WI38 (cell line): ENCODE results near the gene FAM124A.

ENCODE experiments used
- H3K4me3 ChIP-seq: 2 replicates; pipeline ENCODE4 v1.5.1; 2011; ENCODE audit warnings: low read depth, mild to moderate bottlenecking, control low read depth, low read length
- CTCF ChIP-seq: IDR thresholded peaks from 2 replicates; pipeline ENCODE4 v1.5.1; 2012; ENCODE audit warnings: low read depth, mild to moderate bottlenecking, control low read depth, low read length

Gene FAM124A

GRCh38 chr13:51240958-51241357, 18.8 kb downstream of the FAM124A start:
- H3K4me3 ChIP-seq, result no peak overlapping the region
- TF ChIP-seq CTCF, result no peak

DNA sequence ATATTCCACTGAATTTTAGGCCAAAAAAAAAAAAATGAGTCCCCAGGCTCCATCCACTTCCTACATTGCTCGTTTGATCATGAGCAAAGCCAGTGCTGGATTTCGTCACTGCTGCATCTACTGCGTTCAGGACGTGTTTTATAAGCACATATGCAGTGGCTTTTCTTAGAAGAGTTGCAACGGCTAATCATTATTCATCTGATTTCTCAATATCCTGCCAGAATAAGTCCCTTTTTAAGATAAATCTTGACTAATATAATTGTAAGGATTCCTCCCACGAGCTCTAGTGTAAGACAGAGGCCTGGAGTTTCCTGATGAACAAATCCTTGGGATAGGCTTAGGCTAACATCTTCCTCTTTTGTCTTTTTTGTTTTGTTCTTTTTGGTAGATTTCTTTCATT, 19.5 kb downstream of the FAM124A start:
- TF ChIP-seq CTCF, result no peak
- no peak overlapping the region for H3K4me3 ChIP-seq

GRCh38 chr13:51243227-51243626, 21.0 kb downstream of the FAM124A start:
- H3K4me3 ChIP-seq, result no peak overlapping the region
- no peak for TF ChIP-seq CTCF

GRCh38 chr13:51243832-51244231, 21.6 kb downstream of the FAM124A start:
- no peak for TF ChIP-seq CTCF
- no peak overlapping the region for H3K4me3 ChIP-seq

- H3K4me3 ChIP-seq, result no peak overlapping the region
- TF ChIP-seq CTCF, result no peak
These were observed 22.6 kb downstream of the FAM124A start for GRCh38 chr13:51244637-51245405.

DNA sequence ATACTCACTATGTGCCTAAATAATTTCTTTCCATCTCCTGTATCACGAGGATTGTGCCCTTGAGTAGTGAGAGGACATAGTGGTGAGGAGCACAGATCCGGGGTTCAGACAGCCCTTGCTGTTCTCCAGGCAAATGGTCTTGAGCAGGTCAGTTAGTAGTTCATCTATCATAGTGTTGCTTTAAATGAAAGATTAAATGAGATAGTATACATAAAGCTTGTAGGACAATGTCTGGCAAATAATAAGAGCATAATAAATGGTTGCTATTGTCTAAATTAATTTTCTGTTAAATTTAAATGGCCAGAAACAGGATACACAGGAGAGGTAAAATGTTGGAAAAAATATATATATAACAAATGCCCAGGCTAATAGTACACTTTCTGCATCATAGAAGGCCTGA, 23.4 kb downstream of the FAM124A start:
- H3K4me3 ChIP-seq, result no peak overlapping the region
- TF ChIP-seq CTCF, result no peak

DNA sequence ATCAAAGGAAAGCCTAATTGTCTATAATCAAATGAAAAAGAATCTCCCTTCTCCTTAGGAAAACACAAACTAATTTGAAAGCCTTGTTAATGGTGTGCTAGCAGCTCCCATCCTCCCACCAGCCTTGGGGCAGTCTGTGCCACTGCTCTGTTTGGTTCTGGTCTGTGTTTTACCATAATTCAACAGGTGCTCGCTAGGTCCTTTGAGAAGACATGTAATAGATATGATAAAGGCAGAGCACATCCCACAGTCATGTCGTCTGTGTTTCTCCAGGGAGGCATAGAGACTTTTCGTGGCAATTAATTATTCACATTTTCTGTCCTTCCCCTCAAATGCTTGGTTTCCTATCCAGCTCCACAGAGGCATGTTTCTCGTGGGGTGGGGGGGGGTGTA, 23.8 kb downstream of the FAM124A start:
- H3K4me3 ChIP-seq, result no peak overlapping the region
- no peak for TF ChIP-seq CTCF
